ENCODE results near the gene MFSD1. TPM values are rescaled to one million over a fixed set of nuclear protein-coding genes. Genes with fewer than 3 reads are reported as not detected.

The MFSD1 gene
- polyA plus RNA-seq, 1 of the 3 experiments (the other 2 are of a cell fraction) = 44.9 TPM

DNA sequence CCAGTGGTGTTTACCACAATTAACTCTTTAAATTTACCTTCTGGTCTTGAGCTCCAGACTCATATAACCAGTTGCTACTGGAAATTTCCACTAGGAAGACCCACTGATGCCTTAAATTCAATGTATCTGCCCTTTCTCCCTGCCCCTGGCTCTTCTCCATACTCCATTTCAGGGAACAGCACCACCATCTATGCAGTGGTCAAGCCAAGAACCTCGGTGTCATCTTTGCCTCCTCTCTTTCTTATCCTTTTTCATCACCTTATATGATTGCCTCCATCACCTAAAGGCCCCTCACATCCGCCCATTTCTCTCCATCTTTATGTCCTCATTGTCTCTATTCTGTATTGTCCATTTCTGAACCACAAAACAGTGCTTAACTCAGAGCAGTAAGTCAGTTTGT lies 20.7 kb upstream of the MFSD1 start:
- H3K36me3 ChIP-seq (replicated peaks in 1 of 2; ENCODE audit: control insufficient read depth in 1 of 2, insufficient read depth in 2 of 2, low read length in 1 of 2) = peaks cover 0 to 4% of the 10 kb centered on the region in 2 experiments
- H3K9me2 ChIP-seq = no peaks in the 10 kb centered on the region
- H4K20me1 ChIP-seq (ENCODE audit: insufficient read depth) = no peaks in the 10 kb centered on the region
- CTCF ChIA-PET = no interaction called here
- H3K79me2 ChIP-seq (ENCODE audit: insufficient read depth) = no peaks in the 10 kb centered on the region
- H3K9ac ChIP-seq = no peak overlapping the region
- TF ChIP-seq NRF1 (IDR thresholded peaks at IDR 0.05; ENCODE audit: low read depth, low read length) (no peak), FOXJ3 (CRISPR knock-in tag; IDR thresholded peaks at IDR 0.05) (no peak), RCOR1 (IDR thresholded peaks at IDR 0.05; ENCODE audit: low read length) (no peak), TAF1 (IDR thresholded peaks at IDR 0.05; ENCODE audit: borderline replicate concordance, low read depth, low read length) (no peak), CTCF (IDR thresholded peaks at IDR 0.05) (no peak), SMC3 (IDR thresholded peaks at IDR 0.05; ENCODE audit: low read depth, low read length) (no peak), MXI1 (IDR thresholded peaks at IDR 0.05; ENCODE audit: low read depth, low read length) (no peak), TEAD4 (IDR thresholded peaks at IDR 0.05; ENCODE audit: borderline replicate concordance, insufficient read depth) (no peak), RXRA (IDR thresholded peaks at IDR 0.05; ENCODE audit: borderline replicate concordance, low read depth) (no peak), MEF2A (IDR thresholded peaks at IDR 0.05; ENCODE audit: borderline replicate concordance, low read depth) (no peak), EZH2phosphoT487 (IDR thresholded peaks at IDR 0.05; ENCODE audit: borderline replicate concordance, low read depth) (no peak), REST (IDR thresholded peaks at IDR 0.05; ENCODE audit: low read depth, low read length) (no peak)
- TF ChIP-seq, protein P1, sequence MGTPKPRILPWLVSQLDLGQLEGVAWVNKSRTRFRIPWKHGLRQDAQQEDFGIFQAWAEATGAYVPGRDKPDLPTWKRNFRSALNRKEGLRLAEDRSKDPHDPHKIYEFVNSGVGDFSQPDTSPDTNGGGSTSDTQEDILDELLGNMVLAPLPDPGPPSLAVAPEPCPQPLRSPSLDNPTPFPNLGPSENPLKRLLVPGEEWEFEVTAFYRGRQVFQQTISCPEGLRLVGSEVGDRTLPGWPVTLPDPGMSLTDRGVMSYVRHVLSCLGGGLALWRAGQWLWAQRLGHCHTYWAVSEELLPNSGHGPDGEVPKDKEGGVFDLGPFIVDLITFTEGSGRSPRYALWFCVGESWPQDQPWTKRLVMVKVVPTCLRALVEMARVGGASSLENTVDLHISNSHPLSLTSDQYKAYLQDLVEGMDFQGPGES (IDR thresholded peaks at IDR 0.05; ENCODE audit: low read depth, low read length) = no peak
- TF ChIP-seq, protein P2, sequence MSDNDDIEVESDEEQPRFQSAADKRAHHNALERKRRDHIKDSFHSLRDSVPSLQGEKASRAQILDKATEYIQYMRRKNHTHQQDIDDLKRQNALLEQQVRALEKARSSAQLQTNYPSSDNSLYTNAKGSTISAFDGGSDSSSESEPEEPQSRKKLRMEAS (IDR thresholded peaks at IDR 0.05; ENCODE audit: low read depth) = no peak
- TF ChIP-seq, protein P3, sequence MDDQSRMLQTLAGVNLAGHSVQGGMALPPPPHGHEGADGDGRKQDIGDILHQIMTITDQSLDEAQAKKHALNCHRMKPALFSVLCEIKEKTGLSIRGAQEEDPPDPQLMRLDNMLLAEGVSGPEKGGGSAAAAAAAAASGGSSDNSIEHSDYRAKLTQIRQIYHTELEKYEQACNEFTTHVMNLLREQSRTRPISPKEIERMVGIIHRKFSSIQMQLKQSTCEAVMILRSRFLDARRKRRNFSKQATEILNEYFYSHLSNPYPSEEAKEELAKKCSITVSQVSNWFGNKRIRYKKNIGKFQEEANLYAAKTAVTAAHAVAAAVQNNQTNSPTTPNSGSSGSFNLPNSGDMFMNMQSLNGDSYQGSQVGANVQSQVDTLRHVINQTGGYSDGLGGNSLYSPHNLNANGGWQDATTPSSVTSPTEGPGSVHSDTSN (IDR thresholded peaks at IDR 0.05) = no peak
- H2AFZ ChIP-seq (ENCODE audit: low read depth) = no peak overlapping the region
- no peaks in the 10 kb centered on the region for H3F3A ChIP-seq (replicated peaks; ENCODE audit: insufficient read depth)
- no peak overlapping the region for H3K27ac ChIP-seq (ENCODE audit: low read depth in 2 of 2, low read length in 1 of 2)
- H3K4me1 ChIP-seq (ENCODE audit: control insufficient read depth in 1 of 2, insufficient read depth in 2 of 2, low read depth in 1 of 2, low read length in 1 of 2) = no peaks in the 10 kb centered on the region
- H3K4me2 ChIP-seq = no peak overlapping the region
- H3K4me3 ChIP-seq (ENCODE audit: low read depth in 2 of 2, low read length in 1 of 2) = no peak overlapping the region
- DNase-seq = no peak
- H3K9me3 ChIP-seq = no peaks in the 10 kb centered on the region
- POLR2A ChIA-PET = no interaction called here
- 82% methylated on average over 2 of the region's 2 CpGs for WGBS (ENCODE audit: low lambda C conversion rate)
- H3K27me3 ChIP-seq (ENCODE audit: insufficient read depth) = no peaks in the 10 kb centered on the region

Measured in SK-N-SH (cell line).